HG03108 (cell line): ENCODE results near the gene TATDN2.
"Not testable (repeated sequence)": the region's sequence is repeated elsewhere in the genome, so short reads cannot be mapped to it uniquely, and the experiment has no call there.

Experiments
- ATAC-seq: cut with Tn5 transposase; IDR thresholded peaks from one replicate; pipeline ENCODE4 v1.9.1; 2021; ENCODE audit warnings: moderate library complexity; ENCODE audit not compliant: unreplicated experiment

TATDN2 gene

DNA sequence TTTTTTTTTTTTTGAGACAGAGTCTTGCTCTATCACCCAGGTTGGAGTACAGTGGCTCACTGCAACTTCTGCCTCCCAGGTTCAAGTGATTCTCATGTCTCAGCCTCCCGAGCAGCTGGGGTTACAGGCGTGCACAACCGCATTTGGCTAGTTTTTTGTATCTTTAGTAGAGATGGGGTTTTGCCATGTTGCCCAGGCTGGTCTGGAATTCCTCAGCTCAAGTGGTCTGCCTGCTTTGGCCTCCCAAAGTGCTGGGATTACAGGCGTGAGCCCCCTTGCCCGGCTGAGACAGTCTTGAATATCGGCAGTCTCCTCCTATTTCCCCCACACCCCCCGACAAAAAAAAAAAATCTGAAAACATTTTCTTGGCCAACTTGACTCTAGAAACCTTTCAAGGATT lies 18.7 kb downstream of the TATDN2 start:
- ATAC-seq, result not testable (repeated sequence)

DNA sequence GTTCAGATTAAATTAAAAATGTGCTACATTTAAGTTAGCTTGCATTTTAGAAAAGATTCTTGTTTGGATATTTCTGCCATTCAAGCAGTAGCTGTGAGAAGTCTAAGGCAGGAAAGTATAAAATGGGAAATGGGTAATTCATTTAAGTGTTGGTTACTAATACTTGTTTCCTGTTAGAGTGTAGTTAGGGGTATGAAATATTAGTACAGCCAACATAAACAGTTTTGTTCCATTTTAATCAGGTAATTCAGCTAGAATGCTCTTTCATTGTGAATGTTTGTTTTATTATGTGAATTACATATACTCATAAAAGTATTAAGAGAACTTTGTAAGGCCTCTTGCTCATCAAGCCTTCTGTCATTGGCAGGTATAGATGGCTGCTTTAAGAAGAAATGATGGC lies 19.9 kb downstream of the TATDN2 start:
- ATAC-seq, result no peak

DNA sequence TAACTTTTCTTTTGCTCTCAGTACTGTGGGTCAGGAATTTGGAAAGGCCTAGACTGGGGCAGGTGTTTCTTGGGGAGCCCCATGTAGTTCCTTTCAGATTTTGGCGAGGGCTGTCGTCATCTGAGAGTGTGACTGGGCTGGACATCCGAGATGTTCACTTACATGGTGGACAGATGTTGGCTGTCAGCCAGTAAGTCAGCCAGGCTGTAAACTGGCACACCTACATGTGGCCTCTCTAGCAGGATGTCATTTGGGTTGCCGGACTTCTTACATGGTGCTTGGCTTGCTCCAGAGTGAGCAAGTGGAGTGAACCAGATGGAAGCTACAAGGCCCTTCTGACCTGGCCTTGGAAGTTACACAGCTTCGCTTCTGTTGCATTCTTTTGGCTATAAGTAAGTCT lies 20.7 kb downstream of the TATDN2 start:
- no peak for ATAC-seq

DNA sequence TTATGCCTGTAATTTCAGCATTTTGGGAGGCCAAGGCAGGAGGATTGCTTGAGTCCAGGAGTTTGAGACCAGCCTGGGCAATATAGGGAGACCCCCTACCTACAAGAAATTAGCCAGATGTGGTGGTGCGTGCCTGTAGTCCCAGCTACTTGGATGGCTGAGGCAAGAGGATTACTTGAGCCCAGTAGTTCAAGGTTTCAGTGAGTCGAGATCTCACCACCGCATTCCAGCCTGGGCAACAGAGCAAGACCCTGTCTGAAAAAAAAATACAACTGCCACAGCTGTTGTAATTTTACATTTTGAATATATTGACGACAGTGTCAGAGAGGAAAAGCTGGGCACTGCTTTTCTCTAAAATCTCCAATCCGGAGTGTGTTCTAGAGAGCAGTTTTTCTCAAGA lies 21.2 kb downstream of the TATDN2 start:
- no peak for ATAC-seq

DNA sequence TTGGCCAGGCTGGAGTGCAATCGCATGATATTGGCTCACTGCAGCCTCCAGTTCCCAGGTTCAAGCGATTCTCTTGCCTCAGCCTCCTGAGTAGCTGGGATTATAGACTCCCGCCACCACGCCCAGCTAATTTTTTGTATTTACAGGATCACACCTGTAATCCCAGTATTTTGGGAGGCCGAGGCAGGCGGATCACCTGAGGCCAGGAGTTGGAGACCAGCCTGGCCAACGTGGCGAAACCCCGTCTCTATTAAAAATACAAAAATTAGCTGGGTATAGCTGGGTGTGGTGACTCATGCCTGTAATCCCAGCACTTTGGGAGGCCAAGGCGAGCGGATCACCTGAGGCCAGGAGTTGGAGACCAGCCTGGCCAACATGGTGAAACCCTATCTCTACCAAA lies 24.2 kb downstream of the TATDN2 start:
- not testable (repeated sequence) for ATAC-seq

DNA sequence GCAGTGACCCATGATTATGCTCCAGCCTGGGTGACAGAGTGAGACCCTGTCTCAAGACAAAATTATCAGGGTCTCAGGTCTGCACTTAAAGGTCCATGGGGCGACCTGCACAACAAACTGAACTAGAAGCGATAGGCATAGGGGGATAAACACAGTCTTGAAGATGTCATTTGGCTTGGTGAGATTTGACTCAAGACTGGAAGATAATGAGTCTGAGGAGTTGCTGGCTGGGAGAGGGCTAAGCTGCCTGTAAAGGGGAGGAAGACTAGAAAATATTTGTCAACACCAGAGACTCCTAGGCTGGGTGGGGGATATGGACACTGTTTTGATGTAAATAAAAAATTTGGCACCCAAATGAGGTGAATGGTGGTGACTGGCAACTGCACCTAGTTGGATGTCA lies 24.7 kb downstream of the TATDN2 start:
- no peak for ATAC-seq

DNA sequence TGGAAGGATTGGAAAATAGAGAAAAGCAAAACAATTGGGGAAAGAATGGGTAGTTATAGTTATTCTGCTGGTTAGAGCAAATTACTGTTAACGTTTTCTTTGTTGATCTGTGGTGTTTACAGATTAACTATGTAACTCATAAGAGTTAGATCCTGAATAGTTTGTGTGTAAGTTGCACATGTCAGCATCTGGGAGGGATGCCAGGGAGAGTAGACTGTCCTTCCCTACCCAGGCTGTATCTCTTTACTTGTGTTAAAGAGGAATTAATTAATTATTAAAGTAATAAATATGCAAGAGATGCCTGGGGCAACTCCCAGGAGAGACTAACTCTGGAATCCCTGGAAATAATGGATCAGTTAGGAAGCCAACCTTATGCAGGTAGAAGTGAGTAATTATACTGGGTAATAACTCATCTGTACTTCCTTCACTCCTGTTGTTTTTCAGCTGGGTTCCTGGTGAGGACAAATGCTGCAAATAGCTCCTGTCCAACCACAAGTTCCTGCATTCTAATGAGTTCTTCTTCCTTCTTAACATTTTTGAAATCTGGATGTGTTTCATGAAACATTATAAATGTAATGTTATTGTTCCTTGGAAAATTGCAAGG lies 25.5 kb downstream of the TATDN2 start:
- ATAC-seq, result no peak

DNA sequence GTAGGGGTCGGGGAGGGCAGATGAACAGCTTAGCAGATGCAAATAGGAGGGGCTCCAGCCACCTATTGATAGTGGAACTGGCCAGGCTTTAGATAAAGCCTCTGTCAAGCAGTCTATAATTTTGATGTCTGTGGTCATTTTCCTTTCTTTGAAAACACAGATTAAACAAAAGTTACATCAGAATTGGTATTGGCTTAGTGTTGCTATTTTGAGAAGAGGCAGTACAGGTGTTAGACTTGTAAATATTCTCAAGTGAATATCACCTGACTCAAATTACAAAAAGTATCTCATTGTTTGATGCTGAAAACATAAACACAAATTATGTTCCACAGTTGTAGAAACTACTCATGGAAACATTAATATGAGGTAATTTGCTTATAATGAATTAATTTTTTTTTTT lies 26.3 kb downstream of the TATDN2 start:
- no peak for ATAC-seq

DNA sequence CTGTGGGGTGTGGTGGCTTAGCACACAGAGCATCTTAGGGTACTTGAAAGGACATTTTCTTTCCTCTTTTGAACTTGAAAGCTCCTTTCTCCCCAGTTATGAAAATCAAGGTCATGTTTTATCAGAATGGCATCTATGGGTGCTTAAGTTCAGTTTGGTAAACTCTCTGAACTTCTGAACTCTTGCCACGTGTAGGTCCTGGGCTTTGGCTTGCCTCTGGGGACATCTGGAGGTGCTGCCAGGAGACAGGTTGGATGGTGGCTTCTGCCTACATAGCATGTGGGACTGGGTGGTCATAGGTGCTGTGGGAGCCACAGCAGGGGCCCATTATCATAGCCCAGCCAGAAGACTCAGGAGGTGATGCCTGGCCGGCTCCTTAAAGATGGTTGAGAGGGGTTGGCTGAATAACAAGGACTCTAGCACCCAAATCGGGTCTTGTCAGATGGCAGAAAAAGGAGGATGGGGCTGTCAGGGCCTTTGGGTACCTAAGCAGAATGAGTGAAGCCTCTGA lies 28.9 kb downstream of the TATDN2 start:
- no peak for ATAC-seq

DNA sequence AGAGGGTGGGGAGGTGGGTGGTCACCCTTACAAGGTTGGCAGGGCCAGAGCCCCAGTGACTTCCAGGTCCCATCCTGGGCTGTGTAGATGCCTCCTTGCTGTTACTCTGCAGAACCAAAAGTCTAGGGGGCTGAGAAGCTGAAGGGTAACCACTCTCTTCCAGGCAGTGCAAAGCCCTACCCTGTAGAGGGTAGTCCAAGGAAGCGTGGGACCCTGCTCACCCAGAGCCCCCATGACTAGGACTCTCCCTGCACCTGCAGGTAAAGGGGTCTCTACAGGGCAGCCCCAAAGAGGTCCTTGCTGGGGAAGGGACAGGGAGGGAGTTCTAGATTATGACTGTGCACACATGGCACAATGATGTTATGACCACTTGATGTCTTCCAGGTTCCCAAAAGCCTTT lies 30.2 kb downstream of the TATDN2 start:
- no peak for ATAC-seq

DNA sequence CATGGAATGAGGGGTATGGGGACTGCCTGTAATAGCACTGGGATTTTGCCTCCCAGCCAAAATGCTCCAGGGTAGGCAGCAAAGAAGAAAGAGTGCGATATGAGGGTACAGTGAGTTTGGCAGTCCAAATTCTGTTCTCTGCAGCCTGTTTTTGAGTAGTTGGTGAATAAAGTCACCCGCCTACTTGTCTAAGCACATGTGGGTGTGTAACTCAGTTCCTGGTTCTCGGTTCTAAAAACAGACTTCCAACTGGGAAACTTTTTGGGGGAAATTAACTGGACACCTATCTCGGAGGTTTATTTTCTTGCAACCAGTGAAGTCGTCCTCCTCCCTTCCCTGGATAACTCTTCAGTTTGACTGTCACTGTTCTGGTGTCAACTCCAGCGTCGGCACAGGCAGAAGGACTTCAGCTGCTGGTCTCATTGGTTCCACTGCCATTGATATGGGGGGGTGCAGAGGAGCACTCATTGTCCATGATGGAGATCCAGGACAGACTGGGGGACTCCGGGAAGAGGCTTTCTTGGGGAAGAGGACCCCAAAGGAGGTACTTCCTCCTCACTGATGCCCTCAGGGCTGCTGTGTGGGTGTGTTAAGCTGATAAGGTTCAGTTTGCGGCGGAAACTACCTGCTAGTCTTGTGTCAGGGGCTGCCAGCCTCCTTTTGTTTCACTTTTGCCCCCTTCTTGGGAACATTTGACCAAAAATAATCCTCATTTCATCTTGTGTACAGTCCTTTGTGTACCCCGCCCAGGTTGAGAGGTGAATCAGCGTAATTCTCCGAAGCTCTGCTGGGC lies 31.3 kb downstream of the TATDN2 start:
- ATAC-seq, result no peak

DNA sequence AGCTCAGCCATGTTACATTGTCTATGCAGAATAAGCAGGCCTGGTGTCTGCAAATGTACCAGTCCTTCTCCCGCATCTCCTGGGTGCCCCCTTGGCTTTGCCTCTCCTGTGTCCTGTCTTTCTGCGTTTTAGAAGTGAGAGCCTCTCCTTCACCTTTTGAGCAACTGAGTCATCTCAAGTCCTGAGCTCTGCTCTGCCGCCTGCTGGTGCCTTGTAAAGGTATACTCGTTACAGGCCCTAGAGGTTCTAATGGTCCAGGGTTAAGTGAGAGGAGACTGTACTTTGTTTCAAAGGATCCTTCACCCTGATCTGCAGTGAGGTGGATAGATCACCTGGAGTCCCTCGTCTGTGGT lies 31.9 kb downstream of the TATDN2 start:
- ATAC-seq, result no peak

DNA sequence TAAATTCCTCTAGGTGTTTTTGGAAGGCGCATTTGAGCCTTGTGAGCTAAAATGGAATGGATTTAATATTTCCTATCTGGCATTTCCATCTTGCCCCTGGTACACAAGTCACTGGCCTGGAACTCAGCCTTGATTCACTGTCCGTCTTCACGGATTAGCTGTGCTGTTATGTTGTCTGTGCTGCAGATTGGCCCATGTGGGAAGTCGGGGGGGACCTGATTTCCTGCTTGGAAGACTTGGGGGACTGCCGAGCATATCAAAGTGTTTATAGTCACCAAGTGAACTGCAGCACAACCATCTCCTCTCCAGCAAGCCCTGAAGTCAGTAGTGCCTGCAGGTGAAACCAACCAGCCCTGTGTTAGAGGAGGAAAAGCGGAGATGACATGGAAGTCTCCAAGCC lies 32.3 kb downstream of the TATDN2 start:
- ATAC-seq, result no peak

DNA sequence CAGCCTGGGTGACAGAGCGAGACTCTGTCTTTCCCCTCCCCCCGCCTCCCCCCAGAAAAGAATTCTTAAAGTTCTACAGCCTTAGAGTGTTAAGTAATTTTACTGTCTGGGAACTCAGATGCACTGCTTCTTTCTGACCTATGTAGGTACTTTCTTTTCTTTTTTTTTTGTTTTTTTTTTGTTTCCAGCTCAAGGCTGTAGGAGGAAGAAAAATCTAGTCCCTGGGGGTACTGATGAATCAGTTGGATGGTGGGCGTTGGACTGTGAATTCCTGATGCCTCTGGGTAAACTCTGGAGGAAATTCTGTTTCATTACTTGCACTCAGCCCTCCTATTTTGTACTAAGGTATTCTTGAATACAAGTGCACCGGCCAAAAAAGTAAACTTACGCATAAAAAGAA lies 33.7 kb downstream of the TATDN2 start:
- no peak for ATAC-seq

DNA sequence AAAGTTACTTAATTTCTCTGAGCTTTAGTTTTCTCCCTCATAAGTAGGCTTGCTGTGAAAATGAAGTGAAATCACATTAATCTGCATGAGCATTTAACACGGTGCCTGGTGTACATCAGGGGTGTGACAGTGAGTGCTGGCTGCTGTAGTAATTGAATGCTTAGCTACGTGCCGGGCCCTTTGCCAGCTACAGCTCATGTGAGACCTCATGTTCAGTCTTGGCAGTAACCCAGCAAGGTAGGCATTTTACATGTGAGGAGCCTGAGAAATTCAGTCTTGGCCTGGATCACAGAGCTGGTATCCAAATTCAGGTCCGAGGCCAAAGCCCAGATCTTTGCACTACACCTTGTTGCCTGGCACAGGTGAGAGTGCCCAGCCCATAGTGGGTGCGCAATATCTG lies 35.4 kb downstream of the TATDN2 start:
- no peak for ATAC-seq

DNA sequence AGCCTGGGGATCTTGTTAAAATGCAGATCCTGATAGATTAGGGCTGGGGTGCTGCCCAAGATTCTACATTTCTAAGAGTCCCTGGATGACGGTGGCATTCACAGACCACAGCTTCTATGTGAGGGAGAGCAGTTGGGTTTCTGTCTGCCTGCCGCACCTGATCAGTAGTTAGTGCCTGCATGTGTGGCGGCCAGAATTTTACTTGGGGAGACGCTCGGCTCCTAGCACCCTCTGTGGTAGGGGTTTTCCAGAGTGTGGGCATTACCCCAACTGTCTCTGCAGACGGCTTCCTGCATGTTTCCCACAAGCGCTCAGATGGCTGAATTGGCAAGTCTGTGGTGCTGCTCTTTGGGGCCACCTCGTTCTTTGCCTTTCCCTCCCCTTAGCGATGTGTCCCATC lies 36.2 kb downstream of the TATDN2 start:
- no peak for ATAC-seq

DNA sequence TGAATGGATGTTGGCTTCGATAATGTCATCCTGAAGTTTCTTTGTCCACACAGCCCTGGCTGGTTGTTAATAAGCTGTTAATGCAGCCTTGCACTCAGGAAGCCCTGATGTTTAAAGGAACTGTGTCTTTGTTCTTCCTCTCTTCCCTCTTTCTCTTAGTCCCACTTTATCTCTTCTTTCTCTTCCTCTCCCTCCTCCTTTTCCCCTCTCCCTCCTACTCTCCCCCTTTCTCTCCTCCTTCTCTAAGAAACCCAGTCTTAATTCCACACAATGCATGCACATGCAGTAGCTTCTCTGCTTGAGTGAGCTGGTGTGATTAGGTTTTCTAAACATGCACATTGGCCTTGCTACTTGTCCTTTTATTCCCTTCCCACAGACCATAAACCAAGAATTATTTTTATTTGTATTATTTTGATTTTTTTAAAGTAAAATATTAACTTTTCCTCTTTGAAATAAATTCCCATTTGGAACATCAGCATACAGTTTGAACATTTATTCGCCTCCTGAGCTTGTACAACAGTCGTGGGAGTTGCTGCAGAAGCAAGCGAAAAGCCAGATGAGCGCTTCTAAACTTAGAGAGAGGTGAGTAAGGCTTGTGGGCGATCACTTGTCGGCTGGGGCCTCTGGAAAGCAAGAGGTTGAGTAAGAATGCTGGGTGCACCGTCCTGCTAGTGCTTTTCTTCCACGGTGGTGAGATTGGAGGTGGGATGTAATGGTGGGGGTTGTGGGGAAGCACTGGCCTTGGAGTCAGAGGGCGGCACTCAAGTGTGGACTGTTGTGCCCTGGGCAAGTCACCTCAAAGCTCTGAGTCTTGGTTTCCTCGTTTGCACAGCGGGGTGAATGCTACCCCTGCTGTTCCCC lies 37.2 kb downstream of the TATDN2 start:
- ATAC-seq, result no peak

DNA sequence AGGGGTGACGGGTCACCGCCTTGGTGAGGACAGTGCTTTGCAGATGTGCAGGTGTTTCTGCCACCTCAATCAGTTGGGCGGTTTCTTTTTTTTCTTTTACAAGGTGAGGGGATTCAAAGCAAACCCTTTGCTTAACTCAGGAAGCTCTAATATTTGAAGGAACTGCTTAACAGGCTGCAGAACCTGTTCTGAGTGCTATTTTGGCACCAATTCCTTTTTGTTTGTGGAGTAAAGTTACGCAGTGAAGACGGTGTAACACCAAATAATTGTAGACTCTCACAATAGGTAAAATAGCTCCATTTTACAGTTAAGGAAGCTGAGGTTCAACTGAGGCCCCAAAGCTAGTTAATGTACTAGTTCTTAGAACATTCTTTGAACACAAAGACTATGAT lies 37.9 kb downstream of the TATDN2 start:
- ATAC-seq, result no peak

DNA sequence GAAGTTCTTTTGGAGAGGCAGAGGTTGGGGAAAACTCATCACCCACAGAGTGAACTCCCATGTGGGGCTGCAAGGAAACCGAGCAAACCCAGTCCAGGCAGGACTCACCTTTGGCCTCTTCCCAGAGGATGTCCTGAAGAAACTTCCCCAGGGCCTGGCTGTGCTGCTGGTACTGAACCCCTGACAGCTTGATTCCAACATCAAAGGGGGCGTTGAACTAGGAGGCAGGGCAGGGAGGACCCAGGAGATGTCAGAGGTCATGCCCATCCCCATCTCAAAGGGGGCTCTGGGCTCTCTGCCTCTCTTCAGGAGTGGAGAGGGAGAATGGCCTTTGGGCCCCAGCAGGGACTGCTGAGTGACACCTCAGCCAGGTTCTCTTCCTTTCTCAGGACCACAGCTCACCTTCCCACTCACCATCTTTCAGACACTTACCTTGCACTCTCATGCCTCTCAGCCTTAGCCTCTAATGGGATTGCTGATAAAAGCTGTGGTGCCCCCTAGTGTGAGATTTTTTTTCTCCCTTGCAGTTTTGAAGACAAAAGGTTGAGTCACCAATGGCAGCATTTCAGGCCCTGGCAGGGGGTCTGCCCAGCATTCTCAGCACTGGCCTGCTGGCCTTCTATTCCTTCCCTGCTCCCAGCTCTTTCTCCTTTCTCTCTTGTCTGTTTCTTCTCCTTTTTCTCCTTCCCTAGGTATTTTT lies 38.5 kb downstream of the TATDN2 start:
- no peak for ATAC-seq

DNA sequence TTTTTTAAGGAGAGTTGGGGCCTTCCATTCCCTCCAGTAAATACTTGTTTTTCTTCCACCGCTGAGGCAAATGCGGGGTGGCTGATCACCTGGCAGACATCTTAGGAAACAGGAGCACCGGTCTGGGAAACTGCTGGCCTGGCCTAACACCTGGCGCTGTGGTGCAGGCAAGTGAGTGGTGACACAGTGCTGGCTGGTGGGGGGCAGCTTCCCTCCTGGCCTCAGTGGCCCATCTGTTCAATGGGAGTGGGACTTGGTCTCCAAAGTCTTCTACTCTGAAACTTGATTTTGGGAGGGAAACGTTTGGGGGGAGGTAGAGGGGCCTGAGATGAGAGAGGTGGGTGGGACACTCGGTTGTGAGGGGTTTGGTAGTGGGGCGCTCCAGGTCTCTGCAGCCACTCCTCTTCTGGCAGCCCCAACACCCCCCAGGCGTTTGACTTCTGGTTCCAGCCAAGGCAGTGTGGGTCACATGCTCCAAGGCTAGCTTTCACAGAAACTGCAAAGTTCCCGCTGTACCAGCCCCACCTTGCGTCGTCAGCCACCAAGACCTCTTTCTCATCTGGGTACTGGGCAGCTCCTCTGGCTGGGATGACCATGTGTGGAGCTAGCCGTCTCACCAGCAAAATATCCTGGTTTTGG lies 39.8 kb downstream of the TATDN2 start:
- no peak for ATAC-seq

DNA sequence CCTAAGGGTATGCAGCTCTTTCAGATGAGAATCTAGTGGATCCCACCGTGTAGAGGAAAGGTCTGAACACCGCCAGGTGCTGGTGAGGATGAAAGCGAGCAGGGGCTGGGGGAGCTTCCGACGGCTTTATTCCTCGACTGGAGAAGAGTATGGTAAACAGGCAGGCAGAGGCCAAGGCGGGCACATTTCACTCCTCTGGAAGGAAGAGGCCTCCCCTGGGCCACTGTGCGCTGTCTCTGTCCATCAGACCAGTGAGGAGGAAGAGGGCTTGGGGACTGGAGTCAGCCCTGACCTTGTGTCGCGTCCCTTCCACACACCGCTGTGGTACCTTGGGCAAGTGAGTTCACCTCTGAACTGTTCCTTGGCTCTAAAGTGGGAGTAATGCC lies 40.3 kb downstream of the TATDN2 start:
- no peak for ATAC-seq
